HG03280 (cell line): ENCODE measurements around the gene MEIS2.

Source experiments
- ATAC-seq: cut with Tn5 transposase; IDR thresholded peaks from one replicate; pipeline ENCODE4 v1.9.1; 2021; ENCODE audit warnings: mild to moderate bottlenecking, moderate library complexity; ENCODE audit not compliant: unreplicated experiment

Gene MEIS2

GRCh38 chr15:37112971-37113670, 12.8 kb upstream of the MEIS2 start:
- ATAC-seq: no peak

DNA sequence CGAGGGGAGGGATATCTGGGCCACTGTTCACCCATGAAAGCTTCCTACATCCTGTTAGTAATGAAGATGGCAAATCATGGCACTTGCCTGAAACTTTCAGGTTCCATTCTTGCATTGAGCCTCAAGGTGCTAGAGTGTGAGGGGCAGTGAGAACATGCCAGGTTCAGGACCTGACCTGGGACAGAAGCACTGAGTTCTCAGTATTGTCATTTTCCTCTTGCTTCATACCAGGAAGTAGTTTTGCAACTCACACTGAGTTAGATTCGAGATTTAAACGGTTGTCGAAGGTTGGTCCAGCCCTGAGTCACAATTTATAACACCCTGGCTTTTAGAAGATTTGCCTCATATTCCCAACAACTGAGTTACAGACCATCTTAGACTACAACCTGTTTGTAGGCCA, 11.8 kb upstream of the MEIS2 start:
- no peak for ATAC-seq

GRCh38 chr15:37111427-37111717, 11.0 kb upstream of the MEIS2 start:
- no peak for ATAC-seq

- no peak for ATAC-seq
Observed at GRCh38 chr15:37109872-37110572, 9.7 kb upstream of the MEIS2 start.

GRCh38 chr15:37109168-37109871, 9.0 kb upstream of the MEIS2 start:
- ATAC-seq: no peak

DNA sequence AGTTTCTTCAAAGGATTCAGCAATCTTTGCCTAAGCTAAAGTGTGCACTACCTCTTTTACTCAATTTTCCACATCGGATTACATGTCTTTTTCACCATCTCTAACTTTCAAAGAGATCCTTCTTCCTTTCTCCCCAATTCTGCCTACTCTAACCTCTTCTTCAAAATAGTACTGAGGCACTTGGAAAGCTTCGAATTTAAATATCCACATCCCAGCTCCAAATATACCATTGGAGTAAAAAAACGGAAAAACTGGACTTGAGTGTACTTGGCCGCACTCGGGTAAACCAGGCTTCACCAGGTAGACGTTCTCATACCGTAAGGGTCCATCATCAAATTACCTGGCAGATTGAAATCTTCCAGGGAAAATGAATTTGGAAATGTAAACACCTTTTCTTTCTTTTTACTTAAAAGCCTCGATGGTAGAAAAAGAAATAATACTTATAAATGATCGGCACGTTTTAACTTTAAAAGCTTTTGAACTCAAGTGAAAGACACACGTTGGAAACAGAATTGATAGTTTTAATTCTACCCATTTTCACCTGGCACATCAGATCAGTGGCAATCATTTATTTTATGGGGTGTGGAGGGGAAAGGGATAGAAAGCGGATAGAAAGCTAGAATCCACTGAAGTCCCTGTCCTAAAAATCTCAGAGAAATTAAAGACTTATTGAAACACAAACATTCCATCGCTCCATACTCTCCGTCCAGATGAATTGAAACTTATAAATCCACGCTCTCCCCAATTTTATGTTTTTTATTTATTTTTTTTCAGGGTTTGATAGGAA, 8.2 kb upstream of the MEIS2 start:
- no peak for ATAC-seq

DNA sequence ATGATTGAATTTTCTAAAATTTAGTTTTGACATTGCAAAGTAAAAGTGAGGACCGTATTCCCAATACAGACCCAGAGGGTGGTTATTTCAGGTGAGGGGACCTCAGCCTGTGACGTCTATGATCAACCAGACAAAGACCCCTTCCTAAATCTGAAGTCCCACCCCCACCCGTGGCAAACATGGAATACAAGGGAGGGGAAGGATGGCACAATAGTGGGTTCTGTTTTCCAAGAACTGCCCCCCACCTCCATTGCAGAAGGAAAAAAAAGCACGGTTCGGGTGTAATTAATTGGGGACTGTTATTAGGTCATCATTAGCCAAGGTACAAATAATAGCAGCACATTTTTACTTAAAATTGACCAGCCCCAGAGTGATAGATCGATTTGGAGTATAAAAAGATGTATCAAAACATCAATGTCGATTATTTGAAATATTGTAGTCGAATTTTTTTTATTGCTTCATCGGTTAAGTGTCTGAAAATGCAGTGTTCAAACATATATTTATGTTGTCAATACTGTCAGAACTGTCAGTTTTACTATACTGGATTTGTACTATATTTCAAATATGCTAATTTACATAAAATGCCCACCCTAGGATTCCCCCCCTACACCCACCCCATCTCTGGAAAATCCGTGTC, 7.5 kb upstream of the MEIS2 start:
- ATAC-seq: no peak

DNA sequence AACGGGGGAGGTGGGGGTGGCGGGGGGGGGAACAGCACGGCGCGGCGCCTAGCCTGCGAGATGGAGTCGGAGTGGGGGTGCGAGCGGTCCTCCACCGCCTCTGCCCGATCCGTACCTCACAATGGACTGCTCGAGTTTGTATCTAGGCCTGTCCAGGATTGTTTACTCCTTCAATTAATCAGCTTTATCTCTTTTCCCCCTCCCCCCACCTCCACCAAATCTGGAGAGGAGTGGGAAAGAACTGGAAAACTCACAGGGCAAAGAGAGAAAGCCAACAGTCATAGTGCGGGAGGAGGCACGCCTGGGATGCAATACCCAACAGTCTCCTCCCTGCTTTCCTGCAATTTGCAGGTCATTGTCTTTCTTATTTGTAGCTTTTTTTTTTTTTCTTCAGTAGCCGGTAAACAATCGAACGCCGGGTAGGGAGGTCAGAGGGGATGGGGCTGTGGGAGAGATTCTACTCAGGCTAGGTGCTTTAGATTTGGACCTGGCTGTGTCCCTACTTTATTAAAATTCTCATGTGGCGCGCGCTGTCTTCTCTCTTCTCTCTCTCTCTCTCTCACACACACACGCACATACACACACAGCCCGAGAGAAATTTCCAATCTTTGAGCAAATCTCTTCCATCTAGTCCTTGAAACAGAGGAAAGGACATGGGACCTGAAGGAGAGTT, 6.9 kb upstream of the MEIS2 start:
- ATAC-seq: no peak

DNA sequence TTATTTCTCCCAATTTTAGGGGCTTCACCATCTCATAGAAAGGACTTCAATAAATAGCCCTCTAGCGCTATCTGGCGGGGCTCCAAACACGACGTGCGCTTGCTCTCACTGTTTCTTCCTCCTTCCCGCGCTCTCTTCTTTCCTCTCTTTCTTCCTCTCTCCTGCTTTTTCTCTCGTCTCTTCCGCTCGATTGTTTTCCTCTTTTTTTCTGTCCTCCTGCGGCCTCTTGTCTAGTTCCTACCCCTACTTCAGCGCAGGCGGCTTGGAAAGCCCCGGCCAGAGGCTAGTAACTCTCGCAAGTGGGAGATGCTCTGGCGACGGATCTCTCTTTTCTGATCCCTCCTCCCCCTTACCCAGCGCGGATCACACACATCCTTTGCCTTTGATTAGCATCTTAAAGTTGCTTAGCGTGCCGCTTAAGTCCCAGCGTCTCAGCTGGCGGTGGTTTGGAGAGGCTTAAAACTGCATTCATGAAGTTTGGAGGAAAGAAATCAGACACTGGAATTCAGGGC, 6.2 kb upstream of the MEIS2 start:
- ATAC-seq: no peak

GRCh38 chr15:37105889-37106288, 5.5 kb upstream of the MEIS2 start:
- ATAC-seq: no peak

DNA sequence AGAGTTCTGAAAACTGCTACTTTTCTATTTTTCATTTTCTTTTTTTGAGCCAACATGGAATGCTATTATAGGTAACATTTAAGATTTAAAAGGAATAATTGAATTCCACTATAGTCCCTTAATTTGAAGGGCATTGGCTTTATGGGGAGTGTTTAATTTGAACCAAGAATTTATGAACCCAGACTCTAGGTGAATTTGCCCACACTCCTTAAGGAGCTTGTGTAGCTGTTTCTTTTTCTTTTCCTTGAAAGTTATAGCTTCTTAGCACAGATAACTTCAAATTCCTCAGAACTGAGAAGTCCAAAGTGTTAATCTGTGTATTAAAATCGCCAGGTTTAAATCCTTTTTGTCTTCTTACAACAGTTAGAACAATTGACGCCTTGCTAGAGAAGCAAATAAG, 4.7 kb upstream of the MEIS2 start:
- ATAC-seq: no peak

DNA sequence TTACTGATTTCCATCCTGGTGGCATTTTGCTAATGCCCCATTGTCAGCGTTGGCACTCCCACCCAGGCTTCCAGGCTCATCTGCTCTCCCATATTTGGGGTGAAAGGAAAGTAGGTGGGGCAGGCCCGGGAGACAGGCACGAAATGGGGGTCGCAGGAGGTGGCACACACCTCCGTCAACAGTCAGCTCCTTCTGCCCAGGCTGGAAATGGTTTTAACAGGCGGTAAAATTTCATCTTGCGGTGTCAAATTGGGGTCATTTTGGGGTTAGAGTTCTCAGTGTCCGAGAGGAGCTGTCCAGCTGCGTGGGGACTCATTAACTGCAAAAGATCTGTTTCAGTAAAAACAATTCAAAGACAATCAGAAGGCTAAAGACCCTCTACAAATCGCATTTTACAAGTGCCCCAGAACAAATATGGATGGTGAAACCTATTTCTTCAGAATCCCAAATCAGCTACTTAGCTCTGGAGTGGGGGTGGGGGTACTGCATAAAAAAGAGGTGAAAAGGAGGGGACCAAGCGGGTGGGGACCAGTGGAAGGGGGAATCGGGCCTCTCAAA, 4.2 kb upstream of the MEIS2 start:
- no peak for ATAC-seq

- ATAC-seq: no peak
Observed at GRCh38 chr15:37103475-37104423, 3.4 kb upstream of the MEIS2 start.

DNA sequence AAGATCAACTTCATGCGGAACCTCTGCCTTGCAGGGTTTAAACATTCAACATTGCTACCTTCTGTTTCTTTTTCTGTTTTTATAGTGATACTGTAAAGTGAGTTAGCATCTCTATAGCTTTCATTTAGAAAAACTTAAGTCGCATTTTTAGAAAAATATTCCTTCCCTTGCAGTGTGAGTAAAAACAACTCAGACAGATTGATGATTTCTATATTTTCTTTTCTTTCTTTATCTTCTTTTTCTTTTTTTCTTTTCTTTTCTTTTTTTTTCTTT, 2.8 kb upstream of the MEIS2 start:
- ATAC-seq: no peak

- ATAC-seq: no peak
Observed at GRCh38 chr15:37102305-37103162, 2.2 kb upstream of the MEIS2 start.

DNA sequence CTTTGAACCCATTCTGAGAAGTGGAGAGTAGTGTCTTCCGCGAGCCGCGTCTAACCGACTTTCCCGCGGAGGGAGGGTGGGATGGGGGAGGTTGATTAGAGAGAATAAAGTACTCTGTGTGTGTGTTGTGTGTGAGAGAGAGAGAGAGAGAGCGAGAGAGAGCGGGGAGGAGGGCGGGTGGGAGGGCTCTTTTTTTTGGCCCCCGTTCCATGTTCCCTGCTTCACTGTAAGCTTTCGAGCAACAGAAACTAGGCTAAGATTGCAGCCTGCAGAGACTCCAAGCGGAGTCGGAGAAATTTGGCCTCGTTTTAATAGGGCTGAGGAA, 1.6 kb upstream of the MEIS2 start:
- peak; percentile 4 for ATAC-seq

DNA sequence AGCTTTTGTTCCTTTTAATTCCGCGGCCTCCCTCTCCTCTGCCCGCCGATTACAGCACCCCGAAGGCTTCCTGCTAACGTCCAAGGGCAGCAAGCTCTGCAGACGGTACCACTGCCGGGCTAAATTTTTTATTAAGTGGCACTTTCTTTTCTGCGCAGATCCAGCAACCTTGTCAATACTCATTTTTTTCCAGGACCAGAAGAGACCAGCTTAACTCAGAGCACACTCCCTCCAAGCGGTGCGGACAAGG, 542 bp upstream of the MEIS2 start:
- peak; percentile 30 for ATAC-seq

- ATAC-seq: no peak
Observed at GRCh38 chr15:37099319-37100108, 835 bp downstream of the MEIS2 start.
